DMS79 treated with DMSO at 0.1 percent for 48 hours (cell line): Measurements from ENCODE around the gene PDE8B.

Source experiments
- DNase-seq: peaks from one replicate; lab custom pipeline; 2025; lab: John Stamatoyannopoulos, UW

The PDE8B gene

GRCh38 chr5:77192441-77193050, 17.9 kb upstream of the PDE8B start:
- DNase-seq: no peak

GRCh38 chr5:77194762-77195161, 15.7 kb upstream of the PDE8B start:
- DNase-seq: no peak

GRCh38 chr5:77197840-77198554, 12.5 kb upstream of the PDE8B start:
- DNase-seq: no peak

- DNase-seq: no peak
Observed at GRCh38 chr5:77200663-77201062, 9.8 kb upstream of the PDE8B start.

- no peak for DNase-seq
Observed at GRCh38 chr5:77202145-77202544, 8.3 kb upstream of the PDE8B start.

GRCh38 chr5:77204967-77205366, 5.5 kb upstream of the PDE8B start:
- no peak for DNase-seq

- no peak for DNase-seq
Observed at GRCh38 chr5:77208507-77209163, 1.8 kb upstream of the PDE8B start.

GRCh38 chr5:77209495-77210090, 887 bp upstream of the PDE8B start:
- DNase-seq: no peak

- DNase-seq: peak; percentile 48
Observed at GRCh38 chr5:77210964-77211690, 647 bp downstream of the PDE8B start.

GRCh38 chr5:77211691-77212047, 1.2 kb downstream of the PDE8B start:
- no peak for DNase-seq

- no peak for DNase-seq
Observed at GRCh38 chr5:77213601-77214000, 3.1 kb downstream of the PDE8B start.

GRCh38 chr5:77214151-77214550, 3.7 kb downstream of the PDE8B start:
- no peak for DNase-seq

- DNase-seq: no peak
Observed at GRCh38 chr5:77218263-77218662, 7.8 kb downstream of the PDE8B start.

- DNase-seq: no peak
Observed at GRCh38 chr5:77221115-77221514, 10.6 kb downstream of the PDE8B start.

- no peak for DNase-seq
Observed at GRCh38 chr5:77222722-77223121, 12.2 kb downstream of the PDE8B start.

- no peak for DNase-seq
Observed at GRCh38 chr5:77223653-77224052, 13.2 kb downstream of the PDE8B start.

GRCh38 chr5:77224672-77225355, 14.3 kb downstream of the PDE8B start:
- DNase-seq: no peak

GRCh38 chr5:77225531-77225930, 15.1 kb downstream of the PDE8B start:
- DNase-seq: no peak

GRCh38 chr5:77229887-77230286, 19.4 kb downstream of the PDE8B start:
- no peak for DNase-seq

- no peak for DNase-seq
Observed at GRCh38 chr5:77230727-77231470, 20.4 kb downstream of the PDE8B start.
